GM19240 (cell line): ENCODE results near the gene HSP90AB1.

ENCODE experiments used
- DNase-seq: peaks from one replicate; pipeline ENCODE4 v3.0.0; 2011; ENCODE audit warnings: low spot score; ENCODE audit not compliant: insufficient read length

The HSP90AB1 gene

DNA sequence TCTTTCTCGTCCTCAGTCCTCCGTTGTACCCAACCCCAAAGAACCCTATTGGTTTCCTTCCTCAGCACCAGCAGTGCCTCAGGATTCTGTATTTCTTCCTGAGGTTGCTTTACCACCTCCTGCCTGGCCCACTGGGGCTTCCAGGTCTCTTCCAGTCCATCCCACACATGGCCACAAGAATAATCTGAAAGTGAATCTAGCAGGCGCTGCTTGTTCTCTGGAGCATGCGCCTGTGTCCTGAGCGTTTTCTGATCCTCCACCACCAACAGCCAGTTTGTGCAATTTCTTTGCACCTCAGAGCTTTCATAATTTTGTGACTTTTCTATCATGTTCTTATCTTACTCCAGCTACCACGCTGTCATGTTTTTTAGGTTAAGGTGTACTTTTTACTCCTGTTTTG lies 11.6 kb upstream of the HSP90AB1 start:
- DNase-seq, result no peak

DNA sequence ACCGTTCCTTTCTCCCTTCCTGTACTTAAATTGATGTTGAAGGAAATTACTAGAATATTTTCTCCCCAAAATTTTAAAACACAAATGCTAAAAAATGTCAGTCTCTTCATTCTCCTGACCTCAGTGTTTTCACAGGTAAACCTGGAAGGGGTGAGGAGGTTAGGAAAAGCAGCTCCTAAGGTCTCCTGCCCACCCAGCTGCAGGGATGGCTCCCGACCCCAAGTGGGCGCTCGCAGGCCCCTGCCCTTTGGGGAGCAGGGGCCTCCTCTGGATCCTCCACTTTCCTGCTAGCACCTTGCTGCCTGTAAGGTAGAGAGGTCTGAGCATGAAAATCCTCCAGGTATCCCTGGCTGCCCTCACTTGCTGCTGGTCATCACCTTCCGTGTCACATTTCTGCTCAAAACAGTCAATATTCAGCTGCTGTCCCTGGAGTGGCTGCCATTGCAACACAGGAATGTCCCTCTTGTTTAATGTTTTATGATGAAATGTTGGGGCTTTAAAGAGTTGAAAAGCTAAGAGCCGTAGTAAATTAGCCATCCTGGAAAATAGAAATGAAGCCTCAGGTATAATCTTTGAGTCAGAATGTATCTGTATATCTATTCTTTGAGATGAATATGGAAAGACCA lies 10.9 kb upstream of the HSP90AB1 start:
- no peak for DNase-seq

DNA sequence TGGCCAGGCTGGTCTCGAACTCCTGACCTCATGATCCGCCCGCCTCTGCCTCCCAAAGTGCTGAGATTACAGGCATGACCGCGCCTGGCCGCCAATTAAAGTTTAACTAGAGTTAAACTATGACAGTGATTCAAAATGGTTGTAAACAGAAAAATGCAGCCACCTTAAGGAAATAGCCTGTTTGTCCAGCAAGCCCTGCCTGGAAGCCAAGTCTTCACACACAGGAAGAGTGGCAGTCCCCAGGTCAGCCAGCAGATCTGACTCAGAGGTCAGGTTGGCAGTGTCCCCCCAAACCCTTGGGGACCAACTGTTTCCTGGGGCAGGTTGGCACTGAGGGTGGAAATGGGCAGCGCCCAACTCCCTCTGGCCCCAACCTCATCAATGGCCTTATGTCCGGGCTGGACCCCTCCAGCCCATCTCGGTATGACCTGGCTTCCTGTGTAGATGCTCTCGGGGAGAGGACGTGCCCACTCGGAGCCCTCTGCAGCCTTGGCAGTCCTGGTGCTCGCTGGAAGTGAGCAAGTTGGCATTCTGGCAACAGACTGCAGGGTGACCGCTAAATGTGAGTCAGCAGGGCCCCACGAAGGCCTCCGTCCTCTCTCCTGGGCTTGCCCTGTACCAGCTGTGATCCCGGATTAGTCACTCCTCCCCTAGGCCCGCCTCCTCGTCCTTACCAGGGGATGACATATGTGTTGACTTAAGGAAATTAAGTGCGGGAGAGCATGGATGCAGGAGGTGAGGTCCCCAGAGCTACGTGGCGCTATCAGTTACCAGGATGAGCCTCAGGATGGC lies 9.7 kb upstream of the HSP90AB1 start:
- no peak for DNase-seq

DNA sequence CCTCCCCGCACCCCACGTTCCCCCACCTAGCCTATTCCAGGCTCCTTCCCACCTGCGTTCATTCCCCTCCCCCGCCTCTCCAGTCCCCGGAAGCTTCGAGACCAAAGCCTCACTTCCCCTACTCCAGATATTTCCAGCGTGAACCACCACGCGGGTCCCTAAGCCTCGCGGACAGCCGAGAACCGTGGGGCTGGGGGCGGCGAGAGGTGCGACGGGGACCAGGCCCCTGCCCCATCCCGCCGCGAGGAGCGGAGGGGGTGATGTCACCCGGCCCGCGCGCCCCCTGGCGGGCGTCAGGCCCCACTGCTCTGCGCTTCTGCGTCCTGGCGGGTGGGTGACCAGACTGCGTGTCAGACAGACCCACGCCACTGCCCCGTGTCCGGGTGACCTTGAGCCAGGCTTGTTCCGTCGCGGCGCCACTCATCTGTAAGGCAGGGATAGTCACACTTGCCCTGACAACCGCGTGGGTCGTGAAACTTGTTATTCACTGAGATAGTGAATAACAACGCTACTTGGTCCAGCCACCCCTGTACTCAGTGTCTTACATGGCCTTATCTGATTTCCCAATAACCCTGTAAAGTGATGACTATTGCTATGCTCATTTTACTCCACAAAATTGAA lies 9.0 kb upstream of the HSP90AB1 start:
- DNase-seq, result no peak

DNA sequence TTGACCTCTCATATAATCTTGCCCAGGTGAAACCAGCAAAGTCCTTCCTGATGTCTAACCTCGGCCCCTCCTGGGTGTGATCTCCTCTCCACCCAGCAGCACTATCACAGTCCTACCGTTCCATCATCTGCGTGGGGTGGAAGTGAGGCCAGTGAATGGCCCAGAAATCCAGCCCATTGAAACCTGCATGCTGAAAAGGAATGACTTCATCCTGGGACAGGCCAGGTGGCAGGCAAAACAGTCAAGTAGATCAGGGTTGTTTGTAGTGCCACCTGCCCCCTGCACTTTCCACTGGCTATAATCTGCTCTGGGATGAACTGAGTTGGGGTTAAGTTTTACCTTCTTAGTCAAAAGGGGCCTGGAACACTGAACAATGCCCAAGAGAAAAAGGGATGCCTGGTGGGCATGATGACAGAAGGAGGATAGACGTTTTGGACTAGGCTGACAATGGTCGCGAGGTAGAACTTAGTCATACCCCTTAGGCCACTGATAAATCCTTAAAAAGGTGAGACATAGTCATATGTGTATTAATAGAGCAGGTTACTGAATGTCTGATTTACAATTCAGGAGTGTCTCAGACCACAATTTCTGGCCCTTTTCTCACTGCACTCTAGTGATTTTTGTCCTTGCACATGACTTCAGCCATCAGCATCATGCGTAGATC lies 8.1 kb upstream of the HSP90AB1 start:
- DNase-seq, result no peak

DNA sequence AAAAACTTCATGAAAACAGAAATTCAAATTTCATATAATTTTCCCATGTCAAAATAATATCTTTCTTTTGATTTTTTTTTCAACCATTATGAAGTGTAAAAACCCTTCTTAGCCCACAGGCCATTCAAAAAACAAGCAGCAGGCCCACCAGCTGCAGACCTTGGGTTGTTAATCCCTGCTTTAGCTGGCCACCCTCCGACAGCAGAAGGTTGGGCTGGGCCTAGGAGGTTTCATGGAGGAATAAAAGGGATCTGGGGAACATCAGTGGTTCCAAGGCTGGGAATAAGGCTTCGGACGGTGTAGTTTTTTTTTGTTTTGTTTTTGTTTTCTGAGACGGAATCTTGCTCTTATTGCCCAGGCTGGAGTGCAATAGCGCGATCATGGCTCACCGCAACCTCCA lies 3.6 kb upstream of the HSP90AB1 start:
- no peak for DNase-seq

DNA sequence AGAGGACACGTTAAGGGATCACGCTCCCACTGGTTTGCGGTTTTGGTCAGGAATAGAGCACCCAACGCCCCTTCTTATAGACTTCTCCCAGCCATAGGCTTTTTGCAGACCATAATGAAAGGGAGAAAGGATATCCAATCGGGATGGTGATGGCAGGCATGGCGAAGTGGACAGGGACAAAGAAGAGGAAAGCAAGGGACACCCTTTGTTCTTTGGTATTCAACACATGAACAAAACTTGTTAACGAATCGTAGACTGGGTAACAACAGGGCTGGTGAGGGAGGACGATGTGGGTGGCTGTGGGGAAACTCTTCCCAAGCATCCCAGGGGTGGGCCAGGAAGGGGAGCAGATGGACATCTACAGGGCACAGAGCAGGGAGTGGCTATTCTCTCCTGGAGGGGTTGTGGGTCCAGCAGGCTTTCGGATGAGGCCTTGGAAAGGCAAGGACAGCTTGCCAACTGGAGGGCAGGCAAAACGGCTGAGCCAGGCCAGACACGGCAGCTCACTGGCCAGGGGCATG lies 1.4 kb upstream of the HSP90AB1 start:
- DNase-seq, result no peak

DNA sequence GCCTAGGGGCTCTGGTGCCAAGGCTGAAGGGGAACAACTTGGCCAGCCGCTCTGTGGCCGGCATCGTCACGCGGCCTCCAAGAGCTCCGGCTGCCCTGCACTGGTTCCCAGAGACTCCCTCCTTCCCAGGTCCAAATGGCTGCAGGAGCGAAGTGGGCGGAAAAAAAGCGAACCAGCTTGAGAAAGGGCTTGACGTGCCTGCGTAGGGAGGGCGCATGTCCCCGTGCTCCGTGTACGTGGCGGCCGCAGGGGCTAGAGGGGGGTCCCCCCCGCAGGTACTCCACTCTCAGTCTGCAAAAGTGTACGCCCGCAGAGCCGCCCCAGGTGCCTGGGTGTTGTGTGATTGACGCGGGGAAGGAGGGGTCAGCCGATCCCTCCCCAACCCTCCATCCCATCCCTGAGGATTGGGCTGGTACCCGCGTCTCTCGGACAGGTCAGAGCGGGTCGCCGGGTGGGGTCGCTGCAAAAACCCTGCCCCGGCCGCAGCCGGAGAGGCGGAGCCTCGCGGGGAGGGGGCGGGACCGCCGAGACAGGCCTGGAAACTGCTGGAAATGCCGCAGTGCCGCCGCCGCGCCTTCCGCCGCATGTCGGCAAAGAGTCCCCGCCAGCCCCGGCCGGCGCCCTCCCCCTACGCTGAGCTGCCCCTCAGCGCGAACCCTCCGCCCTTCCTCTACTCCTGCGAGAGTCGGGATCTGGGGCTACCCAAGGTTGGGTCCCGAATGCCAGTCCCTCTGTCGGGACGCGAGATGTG lies 814 bp upstream of the HSP90AB1 start:
- no peak for DNase-seq

DNA sequence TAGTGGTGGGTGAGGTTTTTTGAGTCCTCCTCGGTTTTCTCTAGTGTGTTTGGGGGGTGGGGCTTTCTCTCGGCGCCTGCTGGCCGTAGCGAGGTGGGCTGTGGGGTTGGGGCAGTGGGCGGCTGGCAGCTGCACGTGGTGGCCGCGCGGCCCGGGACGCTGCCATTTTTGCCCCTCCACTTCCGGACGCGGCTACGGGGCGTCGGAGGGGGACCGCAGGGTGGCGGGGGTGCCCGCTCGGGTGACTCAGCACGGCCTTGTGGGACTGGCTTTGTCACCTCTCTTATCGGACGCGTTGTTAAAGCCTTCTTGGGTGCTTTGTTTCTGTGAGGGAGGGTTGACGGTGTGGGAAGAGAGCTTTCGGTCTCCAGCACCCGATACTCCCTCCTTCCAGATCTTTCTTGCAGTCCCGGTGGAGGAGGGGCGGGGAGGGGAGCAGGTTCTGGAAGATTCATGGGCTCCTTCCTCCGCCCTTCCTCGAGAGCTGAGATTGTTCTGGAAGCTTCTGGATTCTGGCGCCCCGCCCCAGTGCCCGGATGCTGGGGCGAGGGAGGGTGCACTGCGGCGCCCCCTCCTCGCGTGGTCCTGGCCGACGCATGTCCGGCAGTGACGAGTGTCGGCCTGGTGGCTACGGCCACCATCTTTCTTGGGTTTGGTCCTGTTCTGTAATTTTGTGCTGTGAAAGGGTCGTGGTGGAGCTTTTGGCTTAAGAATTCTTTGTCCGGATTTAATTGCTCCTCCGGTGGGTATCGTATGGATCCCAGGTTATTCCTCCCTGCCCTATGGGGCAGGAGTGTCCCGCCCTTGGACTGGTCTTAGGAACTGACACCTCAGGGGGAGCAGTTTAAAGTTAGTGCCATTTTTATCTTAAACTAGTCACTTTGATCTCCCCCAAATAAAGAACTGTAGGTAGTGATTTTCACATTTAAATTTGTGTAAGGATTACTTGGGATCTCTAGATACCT lies 719 bp downstream of the HSP90AB1 start:
- no peak for DNase-seq

DNA sequence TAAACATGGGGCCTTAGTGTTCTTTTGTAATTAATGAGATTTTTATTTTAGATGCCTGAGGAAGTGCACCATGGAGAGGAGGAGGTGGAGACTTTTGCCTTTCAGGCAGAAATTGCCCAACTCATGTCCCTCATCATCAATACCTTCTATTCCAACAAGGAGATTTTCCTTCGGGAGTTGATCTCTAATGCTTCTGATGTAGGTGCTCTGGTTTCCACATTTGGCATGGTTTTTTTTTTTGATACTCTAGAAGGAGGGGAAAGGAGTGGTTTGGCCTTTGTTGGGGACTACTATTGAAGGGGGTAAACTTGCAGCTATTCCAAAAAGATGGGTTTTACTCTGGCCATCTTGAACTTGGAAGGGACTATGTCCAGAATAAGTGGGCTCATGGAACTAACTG lies 1.7 kb downstream of the HSP90AB1 start:
- no peak for DNase-seq

DNA sequence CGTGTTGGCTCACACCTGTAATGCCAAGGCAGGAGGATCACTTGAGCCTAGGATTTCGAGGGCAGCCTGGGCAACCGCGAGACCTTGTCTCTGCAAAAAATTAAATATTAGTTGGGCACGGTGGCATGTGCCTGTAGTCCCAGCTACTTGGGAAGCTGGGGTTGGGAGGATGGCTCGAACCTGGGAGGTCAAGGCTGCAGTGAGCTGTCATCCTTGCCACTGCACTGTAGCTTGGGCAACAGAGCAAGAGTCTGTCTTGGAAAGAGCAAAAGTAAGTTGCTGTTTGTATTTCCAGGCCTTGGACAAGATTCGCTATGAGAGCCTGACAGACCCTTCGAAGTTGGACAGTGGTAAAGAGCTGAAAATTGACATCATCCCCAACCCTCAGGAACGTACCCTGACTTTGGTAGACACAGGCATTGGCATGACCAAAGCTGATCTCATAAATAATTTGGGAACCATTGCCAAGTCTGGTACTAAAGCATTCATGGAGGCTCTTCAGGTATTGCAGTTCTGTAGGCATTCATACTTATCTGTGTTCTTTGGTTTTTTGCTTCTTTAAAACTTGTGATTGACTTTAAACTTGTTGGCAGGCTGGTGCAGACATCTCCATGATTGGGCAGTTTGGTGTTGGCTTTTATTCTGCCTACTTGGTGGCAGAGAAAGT lies 2.3 kb downstream of the HSP90AB1 start:
- DNase-seq, result no peak

DNA sequence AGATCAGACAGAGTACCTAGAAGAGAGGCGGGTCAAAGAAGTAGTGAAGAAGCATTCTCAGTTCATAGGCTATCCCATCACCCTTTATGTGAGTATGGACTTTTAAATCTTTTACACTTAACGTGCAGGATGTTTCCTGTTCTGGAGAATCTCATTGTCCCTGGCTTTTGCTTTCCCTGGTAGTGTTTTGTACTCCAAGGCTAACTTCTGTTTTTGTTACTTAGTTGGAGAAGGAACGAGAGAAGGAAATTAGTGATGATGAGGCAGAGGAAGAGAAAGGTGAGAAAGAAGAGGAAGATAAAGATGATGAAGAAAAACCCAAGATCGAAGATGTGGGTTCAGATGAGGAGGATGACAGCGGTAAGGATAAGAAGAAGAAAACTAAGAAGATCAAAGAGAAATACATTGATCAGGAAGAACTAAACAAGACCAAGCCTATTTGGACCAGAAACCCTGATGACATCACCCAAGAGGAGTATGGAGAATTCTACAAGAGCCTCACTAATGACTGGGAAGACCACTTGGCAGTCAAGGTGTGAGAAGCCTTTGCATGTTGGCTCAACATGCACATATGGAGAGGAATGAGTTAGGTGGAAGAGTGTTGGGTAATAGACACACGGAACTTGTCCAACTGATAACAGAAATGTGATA lies 3.3 kb downstream of the HSP90AB1 start:
- DNase-seq, result no peak

DNA sequence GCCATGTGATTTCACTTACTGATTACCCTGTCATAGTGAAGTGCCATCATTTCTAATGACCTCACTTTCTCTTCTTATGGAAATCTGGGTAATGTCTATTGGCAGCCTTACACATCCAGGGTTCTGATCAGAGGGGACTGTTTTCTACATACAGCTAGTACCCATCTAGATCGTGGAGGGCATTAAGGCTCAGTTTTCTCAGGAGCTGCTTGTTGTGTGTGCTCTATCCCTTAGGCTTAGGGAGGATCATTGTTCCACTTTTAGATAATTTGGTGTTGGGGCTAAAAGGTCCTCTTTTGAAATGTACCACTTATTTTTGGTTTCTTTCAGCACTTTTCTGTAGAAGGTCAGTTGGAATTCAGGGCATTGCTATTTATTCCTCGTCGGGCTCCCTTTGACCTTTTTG lies 3.8 kb downstream of the HSP90AB1 start:
- no peak for DNase-seq

DNA sequence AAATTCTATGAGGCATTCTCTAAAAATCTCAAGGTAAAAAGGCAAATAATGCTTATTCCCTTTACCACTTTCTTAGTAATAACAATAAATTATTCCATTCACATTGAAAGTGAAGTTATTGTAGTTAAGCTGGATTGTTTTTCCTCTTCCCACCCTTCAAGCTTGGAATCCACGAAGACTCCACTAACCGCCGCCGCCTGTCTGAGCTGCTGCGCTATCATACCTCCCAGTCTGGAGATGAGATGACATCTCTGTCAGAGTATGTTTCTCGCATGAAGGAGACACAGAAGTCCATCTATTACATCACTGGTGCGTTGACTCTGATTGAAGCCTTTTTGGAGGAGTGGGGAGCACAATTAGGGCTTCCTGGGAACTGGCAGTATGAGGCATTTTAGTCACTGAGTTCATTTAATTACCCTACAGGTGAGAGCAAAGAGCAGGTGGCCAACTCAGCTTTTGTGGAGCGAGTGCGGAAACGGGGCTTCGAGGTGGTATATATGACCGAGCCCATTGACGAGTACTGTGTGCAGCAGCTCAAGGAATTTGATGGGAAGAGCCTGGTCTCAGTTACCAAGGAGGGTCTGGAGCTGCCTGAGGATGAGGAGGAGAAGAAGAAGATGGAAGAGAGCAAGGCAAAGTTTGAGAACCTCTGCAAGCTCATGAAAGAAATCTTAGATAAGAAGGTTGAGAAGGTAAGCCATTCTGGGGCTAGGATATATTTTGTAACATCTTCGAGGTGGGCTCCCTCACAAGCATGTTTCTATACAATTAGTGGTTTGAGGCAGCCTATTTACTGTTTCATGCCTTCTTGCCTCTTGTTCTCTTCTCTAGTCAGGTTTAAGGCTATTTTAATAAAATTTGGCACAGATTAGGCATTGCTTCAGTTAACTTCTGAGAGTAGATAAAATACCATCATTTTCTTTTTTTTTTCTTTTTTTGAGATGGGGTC lies 4.9 kb downstream of the HSP90AB1 start:
- no peak for DNase-seq

DNA sequence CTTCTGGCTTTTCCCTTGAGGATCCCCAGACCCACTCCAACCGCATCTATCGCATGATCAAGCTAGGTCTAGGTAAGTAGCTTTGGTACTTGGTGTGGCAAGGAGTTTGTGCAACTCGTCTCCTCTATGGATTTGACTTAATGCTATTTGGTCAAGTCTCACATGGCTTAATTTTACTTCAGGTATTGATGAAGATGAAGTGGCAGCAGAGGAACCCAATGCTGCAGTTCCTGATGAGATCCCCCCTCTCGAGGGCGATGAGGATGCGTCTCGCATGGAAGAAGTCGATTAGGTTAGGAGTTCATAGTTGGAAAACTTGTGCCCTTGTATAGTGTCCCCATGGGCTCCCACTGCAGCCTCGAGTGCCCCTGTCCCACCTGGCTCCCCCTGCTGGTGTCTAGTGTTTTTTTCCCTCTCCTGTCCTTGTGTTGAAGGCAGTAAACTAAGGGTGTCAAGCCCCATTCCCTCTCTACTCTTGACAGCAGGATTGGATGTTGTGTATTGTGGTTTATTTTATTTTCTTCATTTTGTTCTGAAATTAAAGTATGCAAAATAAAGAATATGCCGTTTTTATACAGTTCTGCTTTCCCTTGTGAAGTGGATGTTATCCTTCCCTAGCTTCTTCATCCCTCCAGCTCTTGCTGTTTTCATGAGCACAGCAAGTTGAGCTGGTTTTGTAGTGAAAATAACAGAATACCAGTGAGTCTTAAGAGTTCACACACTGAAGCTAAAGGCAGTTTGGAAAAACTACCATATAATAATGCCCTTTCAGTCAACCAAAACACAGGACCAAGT lies 6.6 kb downstream of the HSP90AB1 start:
- DNase-seq, result no peak

DNA sequence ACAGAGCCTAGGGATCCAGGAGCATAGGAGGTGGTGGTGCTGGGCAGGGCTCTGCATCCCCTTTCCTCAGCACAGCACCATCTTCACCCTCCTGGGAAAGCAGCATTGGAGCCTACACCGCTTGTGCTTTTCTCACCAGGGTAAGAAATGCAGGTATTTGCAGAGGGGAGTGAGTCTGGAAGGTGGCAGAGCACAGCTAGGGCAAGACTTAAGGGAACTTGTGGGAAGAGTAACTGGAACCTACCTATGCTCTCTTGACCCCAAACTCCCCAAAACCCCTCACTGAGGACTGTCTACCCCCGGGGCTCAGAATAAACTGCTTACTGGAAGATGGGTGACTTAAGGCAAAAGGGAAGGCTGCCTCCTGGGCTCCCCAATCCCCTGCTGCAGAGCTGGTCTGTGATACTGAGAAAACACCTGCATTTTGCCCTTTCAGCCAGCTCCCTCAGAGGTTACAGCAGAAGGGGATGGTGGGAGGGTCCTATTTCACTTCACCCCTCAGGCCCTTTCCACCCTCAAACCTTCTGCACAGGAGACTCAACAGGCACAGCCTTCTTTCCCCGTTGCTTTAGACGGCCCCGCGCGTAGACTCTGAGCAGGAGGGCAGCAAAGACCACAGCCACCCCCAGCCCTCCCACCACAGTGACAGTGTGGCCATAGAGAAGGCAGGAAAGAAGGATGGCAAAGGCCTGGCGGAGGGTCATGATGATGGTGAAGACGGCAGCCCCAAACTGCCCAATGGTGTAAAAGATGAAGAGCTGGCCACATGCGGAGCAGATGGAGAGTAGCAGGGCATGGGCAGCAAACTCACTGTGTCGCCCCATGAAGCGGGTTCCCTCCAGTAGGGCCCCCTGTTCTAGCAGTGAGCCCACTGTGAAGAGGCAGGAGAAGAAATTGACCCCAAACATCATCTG lies 7.5 kb downstream of the HSP90AB1 start:
- no peak for DNase-seq
